Fibroblast of lung (primary cell): Measurements from ENCODE around the gene OGDHL.

ENCODE experiments used
- CTCF ChIP-seq, 2 donors: IDR thresholded peaks in 1 of 2; conservative IDR thresholded peaks in 1 of 2; 1 replicate in 1 of 2; 2 replicates in 1 of 2; pipeline ENCODE4 v1.5.1; 2011 to 2012; ENCODE audit warnings: low read length in 2 of 2, control low read depth in 1 of 2, inconsistent platforms in 1 of 2, low read depth in 1 of 2, mild to moderate bottlenecking in 1 of 2
- EZH2 ChIP-seq: IDR thresholded peaks from 2 replicates; pipeline ENCODE4 v1.5.1; 2012; ENCODE audit warnings: low read length, control low read depth, mild to moderate bottlenecking; ENCODE audit errors: missing control alignments

GRCh38 chr10:49688261-49688846, 73.8 kb downstream of the OGDHL start:
- TF ChIP-seq CTCF (conservative IDR thresholded peaks at IDR 0.05 in 1 of 2, IDR thresholded peaks at IDR 0.05 in 1 of 2; ENCODE audit: low read depth in 1 of 2, low read length in 2 of 2): no peak
- TF ChIP-seq EZH2: no peak
